H9 (cell line): Measurements from ENCODE around the gene FOXK1. TPM values are rescaled to one million over a fixed set of nuclear protein-coding genes. Genes with fewer than 3 reads are reported as not detected.

ENCODE experiments used
- DNase-seq: peaks from one replicate; pipeline ENCODE4 v3.0.0-alpha.2; 2017
- H2AFZ ChIP-seq: one replicate; pipeline ENCODE4 v1.6.1; 2013; ENCODE audit warnings: mild to moderate bottlenecking, low read length, control low read depth, moderate library complexity
- H2AK5ac ChIP-seq: 2 replicates; pipeline ENCODE4 v1.6.1; 2013; ENCODE audit warnings: low read length, control low read depth, mixed read lengths; ENCODE audit not compliant: insufficient read length
- H2BK120ac ChIP-seq: one replicate; pipeline ENCODE4 v1.6.1; 2013; ENCODE audit warnings: low read depth, mild to moderate bottlenecking, low read length, control low read depth, inconsistent platforms; ENCODE audit not compliant: poor library complexity, severe bottlenecking
- H2BK12ac ChIP-seq: 2 replicates; pipeline ENCODE4 v1.6.1; 2013; ENCODE audit warnings: low read length, control low read depth, mixed read lengths, low read depth; ENCODE audit not compliant: insufficient read length
- H2BK15ac ChIP-seq: 2 replicates; pipeline ENCODE4 v1.6.1; 2013; ENCODE audit warnings: low read depth, low read length, control low read depth
- H2BK20ac ChIP-seq: one replicate; pipeline ENCODE4 v1.6.1; 2013; ENCODE audit warnings: low read depth, mild to moderate bottlenecking, low read length, control low read depth, inconsistent platforms; ENCODE audit not compliant: poor library complexity, severe bottlenecking
- H2BK5ac ChIP-seq: 2 replicates; pipeline ENCODE4 v1.6.1; 2013; ENCODE audit warnings: low read length, control low read depth, mixed read lengths; ENCODE audit not compliant: insufficient read length
- H3K14ac ChIP-seq: 2 replicates; pipeline ENCODE4 v1.6.1; 2013; ENCODE audit warnings: low read length, control low read depth; ENCODE audit not compliant: insufficient read depth
- H3K18ac ChIP-seq: 2 replicates; pipeline ENCODE4 v1.6.1; 2013; ENCODE audit warnings: low read depth, mild to moderate bottlenecking, mixed read lengths, low read length, control low read depth; ENCODE audit not compliant: insufficient read length
- H3K23ac ChIP-seq: 2 replicates; pipeline ENCODE4 v1.6.1; 2013; ENCODE audit warnings: low read length, control low read depth, mixed read lengths, low read depth; ENCODE audit not compliant: insufficient read length
- H3K23me2 ChIP-seq: 2 replicates; pipeline ENCODE4 v1.6.1; 2013; ENCODE audit warnings: low read depth, mild to moderate bottlenecking, mixed read lengths, low read length, control low read depth; ENCODE audit not compliant: insufficient read length, poor library complexity, severe bottlenecking
- H3K27ac ChIP-seq: 2 replicates; pipeline ENCODE4 v1.5.1; 2013; ENCODE audit warnings: low read length, control low read depth, mixed read lengths, low read depth; ENCODE audit not compliant: insufficient read length
- H3K27me3 ChIP-seq: 2 replicates; pipeline ENCODE4 v1.6.1; 2013; ENCODE audit warnings: low read length, control low read depth, inconsistent platforms; ENCODE audit not compliant: insufficient read depth
- H3K4ac ChIP-seq: 2 replicates; pipeline ENCODE4 v1.6.1; 2013; ENCODE audit warnings: low read depth, mild to moderate bottlenecking, control low read depth, inconsistent platforms, low read length, moderate library complexity
- H3K4me1 ChIP-seq: 2 replicates; pipeline ENCODE4 v1.6.1; 2013; ENCODE audit warnings: low read length, control low read depth, inconsistent platforms; ENCODE audit not compliant: insufficient read depth
- H3K4me2 ChIP-seq: 2 replicates; pipeline ENCODE4 v1.6.1; 2013; ENCODE audit warnings: low read length, control low read depth, mixed read lengths; ENCODE audit not compliant: insufficient read length, insufficient read depth
- H3K56ac ChIP-seq: 2 replicates; pipeline ENCODE4 v1.6.1; 2013; ENCODE audit warnings: low read depth, mild to moderate bottlenecking, mixed read lengths, low read length, control low read depth; ENCODE audit not compliant: insufficient read length
- H3K79me1 ChIP-seq: 2 replicates; pipeline ENCODE4 v1.6.1; 2013; ENCODE audit warnings: low read depth, mild to moderate bottlenecking, moderate library complexity, low read length, control low read depth, inconsistent platforms; ENCODE audit not compliant: insufficient read depth, poor library complexity, severe bottlenecking
- H3K79me2 ChIP-seq: 2 replicates; pipeline ENCODE4 v1.6.1; 2013; ENCODE audit warnings: low read length, control low read depth, inconsistent platforms; ENCODE audit not compliant: insufficient read depth
- H3K9ac ChIP-seq: 2 replicates; pipeline ENCODE4 v1.6.1; 2013; ENCODE audit warnings: low read length, control low read depth, mixed read lengths; ENCODE audit not compliant: insufficient read length; ENCODE audit errors: extremely low read depth
- H3K9me3 ChIP-seq: one replicate; pipeline ENCODE4 v1.6.1; 2013; ENCODE audit warnings: low read depth, low read length, inconsistent platforms; ENCODE audit not compliant: control insufficient read depth
- H3T11ph ChIP-seq: one replicate; pipeline ENCODE4 v1.6.1; 2013; ENCODE audit warnings: mild to moderate bottlenecking, low read length, control low read depth, inconsistent platforms
- H4K20me1 ChIP-seq: one replicate; pipeline ENCODE4 v1.6.1; 2013; ENCODE audit not compliant: control insufficient read depth, insufficient read length, insufficient read depth
- H4K5ac ChIP-seq: 2 replicates; pipeline ENCODE4 v1.6.1; 2013; ENCODE audit warnings: low read depth, mild to moderate bottlenecking, mixed read lengths, low read length, control low read depth; ENCODE audit not compliant: insufficient read length
- H4K8ac ChIP-seq: replicated peaks from 2 replicates; pipeline ENCODE4 v1.6.1; 2013; ENCODE audit warnings: low read length, control low read depth, mixed read lengths, low read depth; ENCODE audit not compliant: insufficient read length
- H4K91ac ChIP-seq: 2 replicates; pipeline ENCODE4 v1.6.1; 2013; ENCODE audit warnings: low read depth, mild to moderate bottlenecking, moderate library complexity, mixed read lengths, low read length, control low read depth; ENCODE audit not compliant: insufficient read length
- H3K27ac Mint-ChIP-seq, 3 experiments: 2 replicates in 2 of 3; 3 replicates in 1 of 3; pipeline ENCODE4 v1.8.0; 2020 to 2021; ENCODE audit warnings: mixed read lengths in 3 of 3, mild to moderate bottlenecking in 1 of 3, moderate library complexity in 1 of 3
- H3K27me3 Mint-ChIP-seq: 2 replicates; pipeline ENCODE4 v1.8.0; 2021; ENCODE audit warnings: low read depth, mild to moderate bottlenecking, moderate library complexity, mixed read lengths
- H3K36me3 Mint-ChIP-seq, 3 experiments: 2 replicates in 2 of 3; 3 replicates in 1 of 3; pipeline ENCODE4 v1.8.0; 2020 to 2021; ENCODE audit warnings: low read depth in 3 of 3, mixed read lengths in 3 of 3; ENCODE audit not compliant: insufficient read depth in 1 of 3
- H3K4me1 Mint-ChIP-seq, 2 experiments: 2 replicates each; pipeline ENCODE4 v1.8.0; 2020; ENCODE audit warnings: mixed read lengths in 2 of 2
- H3K4me3 Mint-ChIP-seq, 2 experiments: 2 replicates in 1 of 2; 3 replicates in 1 of 2; pipeline ENCODE4 v1.8.0; 2020 to 2021; ENCODE audit warnings: mild to moderate bottlenecking in 2 of 2, mixed read lengths in 2 of 2, moderate library complexity in 1 of 2
- H3K9me3 Mint-ChIP-seq, 2 experiments: 2 replicates in 1 of 2; 3 replicates in 1 of 2; pipeline ENCODE4 v1.8.0; 2020; ENCODE audit warnings: mild to moderate bottlenecking in 2 of 2, mixed read lengths in 2 of 2, moderate library complexity in 1 of 2
- WGBS: extraction: QIAGEN DNeasy Blood & Tissue Kit; methylation state at CpG from one replicate; pipeline ENCODE4 v1.1.7; 2013; ENCODE audit warnings: missing lambda C conversion rate, low lambda C conversion rate, mixed read lengths; ENCODE audit not compliant: insufficient read length; ENCODE audit errors: extremely low coverage; 5-methylcytosine and 5-hydroxymethylcytosine counted together
- total RNA-seq: library from RNA; stranded (reverse); gene quantifications from 2 replicates; pipeline ENCODE4 v1.2.1, GENCODE V29; 2021
- TF ChIP-seq, protein P1 (sequence below): fragments of 200-600 bp; sonication (generic); conservative IDR thresholded peaks from 3 replicates; pipeline ENCODE4 v1.8.0; 2021; ENCODE audit warnings: antibody characterized with exemption, mild to moderate bottlenecking

Gene FOXK1
- total RNA-seq, 1 experiment from 2014 or later: 14.4 TPM

DNA sequence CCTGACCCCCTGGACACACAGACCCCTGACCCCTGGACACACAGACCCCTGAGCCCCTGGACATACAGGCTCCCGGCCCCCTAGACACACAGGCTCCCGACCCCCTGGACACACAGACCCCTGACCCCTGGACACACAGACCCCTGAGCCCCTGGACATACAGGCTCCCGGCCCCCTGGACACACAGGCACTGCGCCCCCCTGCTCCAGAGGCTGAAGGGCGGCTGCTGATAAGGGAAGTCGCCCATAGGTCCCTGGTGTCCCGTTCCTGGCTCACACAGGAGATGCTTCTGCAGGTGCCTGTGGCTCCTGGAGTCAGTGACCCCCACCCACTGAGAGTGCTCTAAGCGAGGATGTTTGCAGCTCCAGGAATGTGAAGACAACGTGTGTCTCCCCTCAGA is 89.6 kb downstream of the FOXK1 start:
- Histone ChIP-seq H3K9me3 (no peaks in the 10 kb centered on the region), H3K27me3 (no peaks in the 10 kb centered on the region), H2BK5ac (no peak overlapping the region), H3K79me2 (no peaks in the 10 kb centered on the region; the same call in 1 of the 2 replicates), H3K9ac (no peak overlapping the region), H2BK15ac (no peak overlapping the region), H3K4me2 (no peak overlapping the region), H2BK20ac (no peak overlapping the region), H2BK12ac (no peak overlapping the region), H3K4me1 (no peaks in the 10 kb centered on the region), H3K23ac (no peak overlapping the region), H3K23me2 (peaks cover 15% of the 10 kb centered on the region), H3K56ac (no peak overlapping the region), H3K18ac (no peak overlapping the region), H3K14ac (no peak overlapping the region), H3K4ac (no peak overlapping the region), H4K20me1 (no peaks in the 10 kb centered on the region), H3K27ac (no peak overlapping the region), H2AK5ac (no peak overlapping the region), H4K5ac (no peak overlapping the region), H3T11ph (no peak overlapping the region), H4K8ac (no peak overlapping the region), H3K79me1 (no peaks in the 10 kb centered on the region), H4K91ac (no peak overlapping the region), H2AFZ (no peak overlapping the region), H2BK120ac (no peak overlapping the region)
- no peak for DNase-seq
- Mint-ChIP-seq H3K36me3 (peaks cover 0 to 6% (median 0%) of the 10 kb centered on the region in 3 experiments; a peak in 2 of 7 replicates), H3K9me3 (no peaks in the 10 kb centered on the region), H3K27ac (no peak overlapping the region), H3K27me3 (peaks cover 3% of the 10 kb centered on the region; the same call in 1 of the 2 replicates), H3K4me3 (no peak overlapping the region), H3K4me1 (peaks cover 12 to 15% of the 10 kb centered on the region in 2 experiments)
- WGBS: no CpG with 5 or more reads among the region's 9 CpGs
- TF ChIP-seq, protein P1, sequence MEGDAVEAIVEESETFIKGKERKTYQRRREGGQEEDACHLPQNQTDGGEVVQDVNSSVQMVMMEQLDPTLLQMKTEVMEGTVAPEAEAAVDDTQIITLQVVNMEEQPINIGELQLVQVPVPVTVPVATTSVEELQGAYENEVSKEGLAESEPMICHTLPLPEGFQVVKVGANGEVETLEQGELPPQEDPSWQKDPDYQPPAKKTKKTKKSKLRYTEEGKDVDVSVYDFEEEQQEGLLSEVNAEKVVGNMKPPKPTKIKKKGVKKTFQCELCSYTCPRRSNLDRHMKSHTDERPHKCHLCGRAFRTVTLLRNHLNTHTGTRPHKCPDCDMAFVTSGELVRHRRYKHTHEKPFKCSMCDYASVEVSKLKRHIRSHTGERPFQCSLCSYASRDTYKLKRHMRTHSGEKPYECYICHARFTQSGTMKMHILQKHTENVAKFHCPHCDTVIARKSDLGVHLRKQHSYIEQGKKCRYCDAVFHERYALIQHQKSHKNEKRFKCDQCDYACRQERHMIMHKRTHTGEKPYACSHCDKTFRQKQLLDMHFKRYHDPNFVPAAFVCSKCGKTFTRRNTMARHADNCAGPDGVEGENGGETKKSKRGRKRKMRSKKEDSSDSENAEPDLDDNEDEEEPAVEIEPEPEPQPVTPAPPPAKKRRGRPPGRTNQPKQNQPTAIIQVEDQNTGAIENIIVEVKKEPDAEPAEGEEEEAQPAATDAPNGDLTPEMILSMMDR: no peak
